CD14-positive monocyte (primary cell): ENCODE measurements around the gene EDEM1. TPM values are rescaled to one million over a fixed set of nuclear protein-coding genes. Genes with fewer than 3 reads are reported as not detected.
A peak's percentile ranks its signal among the peaks of the same experiment; 100 is the strongest.

Experiments used
- DNase-seq, 3 donors: peaks; one replicate each; pipeline ENCODE4 v3.0.0-alpha.2; 2011 to 2022
- H2AFZ ChIP-seq: 2 replicates; pipeline ENCODE4 v1.6.0; 2012; ENCODE audit warnings: mild to moderate bottlenecking, low read depth, low read length, inconsistent platforms; ENCODE audit not compliant: insufficient read depth, poor library complexity, severe bottlenecking
- H3K27ac ChIP-seq, 2 donors: 1 replicate in 1 of 2; 2 replicates in 1 of 2; pipeline ENCODE4 v1.5.1; 2012 to 2013; ENCODE audit warnings: low read length in 2 of 2, control low read depth in 1 of 2, inconsistent platforms in 1 of 2, low read depth in 1 of 2, mild to moderate bottlenecking in 1 of 2
- H3K27me3 ChIP-seq, 2 donors: one replicate each; pipeline versions ENCODE4 v1.6.0 to v1.6.1; 2011 to 2013; ENCODE audit warnings: low read length in 2 of 2; ENCODE audit not compliant: control insufficient read depth in 2 of 2, insufficient read depth in 2 of 2
- H3K36me3 ChIP-seq, 2 donors: replicated peaks in 1 of 2; 1 replicate in 1 of 2; 2 replicates in 1 of 2; pipeline versions ENCODE4 v1.5.1 to v1.6.1; 2012 to 2013; ENCODE audit warnings: low read length in 2 of 2, control low read depth in 1 of 2, inconsistent platforms in 1 of 2, mild to moderate bottlenecking in 1 of 2; ENCODE audit not compliant: insufficient read depth in 2 of 2, control insufficient read depth in 1 of 2
- H3K4me1 ChIP-seq, 2 donors: 1 replicate in 1 of 2; 2 replicates in 1 of 2; pipeline versions ENCODE4 v1.5.1 to v1.6.1; 2012 to 2013; ENCODE audit warnings: low read length in 2 of 2, control low read depth in 1 of 2, inconsistent platforms in 1 of 2, mild to moderate bottlenecking in 1 of 2, moderate library complexity in 1 of 2; ENCODE audit not compliant: insufficient read depth in 2 of 2, control insufficient read depth in 1 of 2
- H3K4me2 ChIP-seq: replicated peaks from 2 replicates; pipeline ENCODE3; 2012; ENCODE audit warnings: low read length, moderate library complexity, mild to moderate bottlenecking; ENCODE audit not compliant: poor library complexity, severe bottlenecking; ENCODE audit errors: extremely low read depth
- H3K4me3 ChIP-seq, 3 experiments: fragments of 200-600 bp in 1 of 3; sonication (generic) in 1 of 3; replicated peaks in 1 of 3; 1 replicate in 2 of 3; 2 replicates in 1 of 3; pipeline ENCODE4 v1.5.1; 2011 to 2013; ENCODE audit warnings: low read length in 3 of 3, mild to moderate bottlenecking in 3 of 3, control low read depth in 2 of 3, low read depth in 2 of 3, inconsistent platforms in 1 of 3, moderate library complexity in 1 of 3
- H3K79me2 ChIP-seq: 2 replicates; pipeline ENCODE4 v1.6.0; 2012; ENCODE audit warnings: mild to moderate bottlenecking, control low read depth, inconsistent platforms, low read length, moderate library complexity; ENCODE audit not compliant: insufficient read depth
- H3K9ac ChIP-seq: 2 replicates; pipeline ENCODE4 v1.6.0; 2017; ENCODE audit warnings: low read length, mild to moderate bottlenecking; ENCODE audit not compliant: insufficient read depth, poor library complexity, severe bottlenecking
- H3K9me3 ChIP-seq, 2 donors: replicated peaks in 1 of 2; 1 replicate in 1 of 2; 2 replicates in 1 of 2; pipeline versions ENCODE4 v1.5.1 to v1.6.1; 2012 to 2013; ENCODE audit warnings: low read length in 2 of 2, control low read depth in 1 of 2; ENCODE audit not compliant: control insufficient read depth in 1 of 2, insufficient read depth in 1 of 2
- H4K20me1 ChIP-seq: 2 replicates; pipeline ENCODE4 v1.6.0; 2012; ENCODE audit warnings: mild to moderate bottlenecking, low read length, control low read depth, moderate library complexity; ENCODE audit not compliant: insufficient read depth
- H3K27ac Mint-ChIP-seq, 7 donors: one replicate each; pipeline ENCODE4 v1.8.0; 2020; ENCODE audit warnings: mild to moderate bottlenecking in 7 of 7, mixed read lengths in 7 of 7, moderate library complexity in 6 of 7, inconsistent platforms in 2 of 7
- H3K27me3 Mint-ChIP-seq, 3 donors: one replicate each; pipeline ENCODE4 v1.8.0; 2021 to 2022; ENCODE audit warnings: low read depth in 3 of 3, mild to moderate bottlenecking in 3 of 3, mixed read lengths in 3 of 3, moderate library complexity in 3 of 3, inconsistent platforms in 1 of 3
- H3K36me3 Mint-ChIP-seq, 2 donors: one replicate each; pipeline ENCODE4 v1.8.0; 2020; ENCODE audit warnings: mixed read lengths in 2 of 2, inconsistent platforms in 1 of 2, mild to moderate bottlenecking in 1 of 2
- H3K4me1 Mint-ChIP-seq: one replicate; pipeline ENCODE4 v1.8.0; 2020; ENCODE audit warnings: mild to moderate bottlenecking, mixed read lengths
- H3K4me3 Mint-ChIP-seq, 2 donors: one replicate each; pipeline ENCODE4 v1.8.0; 2020; ENCODE audit warnings: mild to moderate bottlenecking in 2 of 2, mixed read lengths in 2 of 2, moderate library complexity in 1 of 2
- H3K9me3 Mint-ChIP-seq, 7 donors: one replicate each; pipeline ENCODE4 v1.8.0; 2020 to 2022; ENCODE audit warnings: mixed read lengths in 7 of 7, mild to moderate bottlenecking in 6 of 7, moderate library complexity in 6 of 7, inconsistent platforms in 2 of 7
- CTCF ChIP-seq: fragments of 200-600 bp; IDR thresholded peaks from one replicate; pipeline ENCODE4 v1.8.0; 2022; ENCODE audit warnings: antibody characterized with exemption, mild to moderate bottlenecking
- WGBS: methylation state at CpG from one replicate; pipeline ENCODE4 v1.1.5; 2013; ENCODE audit warnings: missing lambda C conversion rate; ENCODE audit not compliant: insufficient coverage; 5-methylcytosine and 5-hydroxymethylcytosine counted together
- intact Hi-C, 2 donors: fragments of 100-400 bp; cut with micrococcal nuclease; formaldehyde crosslinking; loops; one replicate each; pipeline versions ENCODE4 v1.15.0 to v1.15.1; 2023
- polyA plus RNA-seq, 3 donors: library from polyadenylated mRNA; depleted of rRNA in 1 of 3; unstranded in 2 of 3; stranded (reverse) in 1 of 3; fragments of 300-500 nt in 2 of 3; fragments of >200 nt in 1 of 3; fragmentation: Illumina TruSeq in 2 of 3; gene quantifications; 1 replicate in 2 of 3; 2 replicates in 1 of 3; pipeline ENCODE4 v1.2.3, GENCODE V29; 2012 to 2021

Gene EDEM1
- polyA plus RNA-seq, 3 donors, result 17.5 to 31.7 (median 23.7) TPM

DNA sequence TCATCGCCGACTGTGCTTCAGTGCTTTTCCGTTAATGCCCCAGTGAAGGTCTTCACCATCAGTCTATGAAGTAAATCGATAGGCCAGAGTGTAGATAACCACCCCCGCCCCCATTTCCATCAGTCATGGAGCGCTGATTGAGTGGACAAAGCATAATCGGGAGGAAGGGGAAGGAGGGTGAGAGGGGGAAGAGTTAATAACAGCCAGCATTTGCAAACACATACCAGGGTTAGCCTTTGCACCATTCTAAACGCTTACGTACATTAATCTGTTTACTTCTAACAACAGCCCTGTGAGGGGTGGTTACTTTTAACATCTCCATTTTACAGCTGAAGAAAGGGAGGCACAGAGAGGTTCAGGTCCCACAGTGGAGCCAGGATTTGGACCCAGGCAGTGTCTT is 26.8 kb downstream of the EDEM1 start:
- Mint-ChIP-seq H3K27me3 (peaks cover 0 to 2% (median 0%) of the 10 kb centered on the region in 3 donors), H3K4me1 (no peaks in the 10 kb centered on the region), H3K36me3 (peaks cover 90 to 92% of the 10 kb centered on the region in 2 donors), H3K9me3 (no peaks in the 10 kb centered on the region), H3K4me3 (no peak overlapping the region), H3K27ac (peak overlapping the region in 2 of 7 donors; percentile 56 to 62)
- no peak for DNase-seq
- intact Hi-C loops, result no loop called here
- no peak overlapping the region for H2AFZ ChIP-seq
- no peaks in the 10 kb centered on the region for H3K9me3 ChIP-seq
- H3K27me3 ChIP-seq, result no peaks in the 10 kb centered on the region
- H3K4me2 ChIP-seq, result no peak overlapping the region
- TF ChIP-seq CTCF, result no peak
- no peak overlapping the region for H3K4me3 ChIP-seq
- peaks cover 92 to 99% of the 10 kb centered on the region in 2 donors for H3K36me3 ChIP-seq
- peaks cover 5% of the 10 kb centered on the region for H3K79me2 ChIP-seq
- H3K4me1 ChIP-seq, result no peaks in the 10 kb centered on the region
- H4K20me1 ChIP-seq, result peaks cover 33% of the 10 kb centered on the region
- H3K9ac ChIP-seq, result no peak overlapping the region
- 100% methylated on average over 3 of the region's 9 CpGs for WGBS
- H3K27ac ChIP-seq, result peak overlapping the region in 1 of 2 donors; percentile 24

DNA sequence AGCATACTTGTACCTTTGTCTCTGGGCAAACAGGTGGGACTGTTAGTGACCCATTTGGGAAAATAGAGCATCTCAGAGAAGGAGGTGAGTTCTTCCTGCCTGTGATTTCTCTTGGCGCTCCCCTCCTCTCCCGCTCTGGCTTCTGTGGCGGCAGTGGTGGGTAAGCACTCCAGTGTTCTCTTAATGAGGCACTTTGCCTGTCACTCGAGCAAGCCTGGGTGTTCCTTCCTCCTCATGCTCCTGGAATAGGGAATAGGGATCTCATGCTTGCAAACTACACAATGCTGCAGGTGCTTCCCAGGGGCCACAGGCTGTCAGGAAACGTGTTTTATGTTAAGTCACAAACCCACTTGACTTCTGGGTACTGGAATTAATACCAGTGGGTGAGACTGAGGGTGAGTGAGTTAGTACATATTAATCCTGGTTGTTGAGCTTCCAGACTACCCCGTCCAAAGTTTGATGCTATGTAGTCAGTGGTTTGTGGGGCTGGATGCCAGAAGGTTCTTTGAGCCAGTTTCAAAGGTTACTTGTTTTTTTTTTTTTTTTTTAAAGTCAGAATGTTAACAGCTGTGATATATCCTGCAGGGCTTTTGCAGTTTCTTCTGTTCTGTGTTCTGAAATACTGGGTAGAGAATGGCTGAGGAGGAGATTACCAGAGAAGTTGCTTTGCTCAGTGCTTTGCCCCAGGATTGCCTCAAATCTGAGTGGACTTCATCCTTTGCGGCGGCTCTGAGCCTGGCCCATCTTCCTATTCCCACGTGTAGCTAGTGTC is 30.5 kb downstream of the EDEM1 start:
- no peaks in the 10 kb centered on the region for H3K27me3 ChIP-seq
- WGBS, result 92% methylated on average over 5 of the region's 9 CpGs
- Mint-ChIP-seq H3K27ac (peak overlapping the region in 5 of 7 donors; percentile 11 to 78 (median 42)), H3K4me1 (no peaks in the 10 kb centered on the region), H3K27me3 (no peaks in the 10 kb centered on the region), H3K4me3 (no peak overlapping the region), H3K36me3 (peaks cover 61 to 79% of the 10 kb centered on the region in 2 donors), H3K9me3 (no peaks in the 10 kb centered on the region)
- H3K4me2 ChIP-seq, result no peak overlapping the region
- no peak for DNase-seq
- no peaks in the 10 kb centered on the region for H3K9me3 ChIP-seq
- H3K79me2 ChIP-seq, result no peaks in the 10 kb centered on the region
- H3K4me1 ChIP-seq, result no peaks in the 10 kb centered on the region
- H3K36me3 ChIP-seq, result peaks cover 59 to 92% of the 10 kb centered on the region in 2 donors
- peaks cover 23% of the 10 kb centered on the region for H4K20me1 ChIP-seq
- TF ChIP-seq CTCF, result no peak
- H3K9ac ChIP-seq, result no peak overlapping the region
- no peak overlapping the region for H3K4me3 ChIP-seq
- H2AFZ ChIP-seq, result no peak overlapping the region
- intact Hi-C loops, result no loop called here
- no peak overlapping the region for H3K27ac ChIP-seq
